Measurements from ENCODE around the gene PLXNA1.

GRCh38 chr3:127012091-127012490 is 29.2 kb downstream of the PLXNA1 start:
- TF ChIP-seq, protein P1, sequence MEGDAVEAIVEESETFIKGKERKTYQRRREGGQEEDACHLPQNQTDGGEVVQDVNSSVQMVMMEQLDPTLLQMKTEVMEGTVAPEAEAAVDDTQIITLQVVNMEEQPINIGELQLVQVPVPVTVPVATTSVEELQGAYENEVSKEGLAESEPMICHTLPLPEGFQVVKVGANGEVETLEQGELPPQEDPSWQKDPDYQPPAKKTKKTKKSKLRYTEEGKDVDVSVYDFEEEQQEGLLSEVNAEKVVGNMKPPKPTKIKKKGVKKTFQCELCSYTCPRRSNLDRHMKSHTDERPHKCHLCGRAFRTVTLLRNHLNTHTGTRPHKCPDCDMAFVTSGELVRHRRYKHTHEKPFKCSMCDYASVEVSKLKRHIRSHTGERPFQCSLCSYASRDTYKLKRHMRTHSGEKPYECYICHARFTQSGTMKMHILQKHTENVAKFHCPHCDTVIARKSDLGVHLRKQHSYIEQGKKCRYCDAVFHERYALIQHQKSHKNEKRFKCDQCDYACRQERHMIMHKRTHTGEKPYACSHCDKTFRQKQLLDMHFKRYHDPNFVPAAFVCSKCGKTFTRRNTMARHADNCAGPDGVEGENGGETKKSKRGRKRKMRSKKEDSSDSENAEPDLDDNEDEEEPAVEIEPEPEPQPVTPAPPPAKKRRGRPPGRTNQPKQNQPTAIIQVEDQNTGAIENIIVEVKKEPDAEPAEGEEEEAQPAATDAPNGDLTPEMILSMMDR (IDR thresholded peaks at IDR 0.05 in 2 of 3, conservative IDR thresholded peaks at IDR 0.05 in 1 of 3; ENCODE audit: borderline replicate concordance in 1 of 3, insufficient read depth in 1 of 3, low read depth in 2 of 3, low read length in 2 of 3) = no peak
- TF ChIP-seq CEBPB (IDR thresholded peaks at IDR 0.05; ENCODE audit: low read depth) = no peak
- TF ChIP-seq EZH2 (IDR thresholded peaks at IDR 0.05) = no peak
